CD8-positive, alpha-beta memory T cell (primary cell): Measurements from ENCODE around the gene ISM2. TPM values are rescaled to one million over a fixed set of nuclear protein-coding genes. Genes with fewer than 3 reads are reported as not detected.

Experiments used
- CTCF ChIA-PET: fragments of 350-600 bp; sonication (Branson Sonifier 250); formaldehyde crosslinking; loops from one replicate; lab custom pipeline; 2021; ENCODE audit warnings: antibody characterized with exemption; lab: Charles Lee
- POLR2A ChIA-PET: fragments of 350-600 bp; sonication (Branson Sonifier 250); formaldehyde crosslinking; loops from one replicate; lab custom pipeline; 2021; ENCODE audit warnings: antibody characterized with exemption; lab: Charles Lee
- DNase-seq, 5 donors: peaks; one replicate each; pipeline versions ENCODE4 v3.0.0 to v3.0.0-alpha.2; 2020 to 2022; ENCODE audit warnings: mixed read lengths in 1 of 5
- H3K27ac ChIP-seq: one replicate; pipeline ENCODE4 v1.7.0; 2013; ENCODE audit warnings: low read depth, mild to moderate bottlenecking, low read length, moderate library complexity
- H3K27me3 ChIP-seq: 2 replicates; pipeline ENCODE4 v1.7.0; 2013; ENCODE audit warnings: low read length, mild to moderate bottlenecking; ENCODE audit not compliant: insufficient read depth, poor library complexity, severe bottlenecking
- H3K36me3 ChIP-seq: 2 replicates; pipeline ENCODE4 v1.7.0; 2013; ENCODE audit warnings: mild to moderate bottlenecking, low read length, moderate library complexity; ENCODE audit not compliant: insufficient read depth
- H3K4me1 ChIP-seq: 2 replicates; pipeline ENCODE4 v1.7.0; 2013; ENCODE audit warnings: mild to moderate bottlenecking, low read length, moderate library complexity; ENCODE audit not compliant: insufficient read depth
- H3K4me3 ChIP-seq: 2 replicates; pipeline ENCODE4 v1.7.0; 2013; ENCODE audit warnings: mild to moderate bottlenecking, low read length
- H3K9me3 ChIP-seq: 2 replicates; pipeline ENCODE4 v1.7.0; 2013; ENCODE audit warnings: mild to moderate bottlenecking, low read length
- H3K27ac Mint-ChIP-seq, 8 donors: one replicate each; pipeline ENCODE4 v1.8.0; 2020 to 2021; ENCODE audit warnings: mixed read lengths in 8 of 8, mild to moderate bottlenecking in 6 of 8, inconsistent platforms in 3 of 8, moderate library complexity in 3 of 8
- H3K27me3 Mint-ChIP-seq, 2 donors: one replicate each; pipeline ENCODE4 v1.8.0; 2020 to 2021; ENCODE audit warnings: mixed read lengths in 2 of 2, mild to moderate bottlenecking in 1 of 2, moderate library complexity in 1 of 2
- H3K36me3 Mint-ChIP-seq, 3 donors: one replicate each; pipeline ENCODE4 v1.8.0; 2020 to 2021; ENCODE audit warnings: mixed read lengths in 3 of 3, inconsistent platforms in 1 of 3, mild to moderate bottlenecking in 1 of 3
- H3K4me1 Mint-ChIP-seq, 3 donors: one replicate each; pipeline ENCODE4 v1.8.0; 2020 to 2021; ENCODE audit warnings: mixed read lengths in 3 of 3, inconsistent platforms in 1 of 3, mild to moderate bottlenecking in 1 of 3
- H3K4me3 Mint-ChIP-seq, 7 donors: one replicate each; pipeline ENCODE4 v1.8.0; 2020 to 2021; ENCODE audit warnings: mixed read lengths in 7 of 7, mild to moderate bottlenecking in 6 of 7, moderate library complexity in 4 of 7, inconsistent platforms in 2 of 7
- H3K9me3 Mint-ChIP-seq, 5 donors: one replicate each; pipeline ENCODE4 v1.8.0; 2020 to 2022; ENCODE audit warnings: mixed read lengths in 5 of 5, mild to moderate bottlenecking in 3 of 5, moderate library complexity in 2 of 5, inconsistent platforms in 1 of 5
- polyA plus RNA-seq: library from polyadenylated mRNA; unstranded; fragments of 300-500 nt; fragmentation: Illumina TruSeq; gene quantifications from one replicate; pipeline ENCODE4 v1.2.3, GENCODE V29; 2021
- total RNA-seq, 2 experiments: library from RNA; stranded (reverse); gene quantifications; one replicate each; pipeline ENCODE4 v1.2.3, GENCODE V29; 2021

The ISM2 gene
- total and polyA plus RNA-seq, 3 experiments from 2014 or later, result not detected

DNA sequence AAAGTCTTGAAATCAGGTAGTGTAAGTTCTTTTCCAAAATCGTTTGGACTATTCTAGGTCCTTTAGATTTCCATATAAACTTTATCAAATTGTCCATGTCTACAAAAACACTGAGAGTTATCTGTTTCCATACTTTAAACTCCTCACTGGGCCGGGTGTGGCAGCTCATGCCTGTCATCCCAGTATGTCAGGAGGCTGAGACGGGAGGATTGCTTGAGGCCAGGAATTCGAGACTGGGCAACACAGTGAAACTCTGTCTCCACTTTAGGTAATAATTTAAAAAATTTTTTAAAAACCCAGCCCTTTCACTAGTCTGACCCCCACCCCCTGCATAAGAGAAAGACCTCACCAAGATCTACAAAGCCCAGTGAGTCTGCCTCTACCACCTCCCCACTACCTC, 6.4 kb upstream of the ISM2 start:
- Mint-ChIP-seq H3K36me3 (peaks cover 18 to 30% (median 28%) of the 10 kb centered on the region in 3 donors), H3K27ac (peak overlapping the region in 1 of 8 donors; percentile 38), H3K4me1 (peaks cover 0 to 2% (median 0%) of the 10 kb centered on the region in 3 donors), H3K4me3 (no peak overlapping the region), H3K27me3 (peaks cover 5 to 11% of the 10 kb centered on the region in 2 donors), H3K9me3 (peaks cover 0 to 12% (median 8%) of the 10 kb centered on the region in 5 donors)
- ChIA-PET POLR2A (interaction anchor here (0.6 kb wide), 1 partner anchor 26 kb away, joined by 6 read pairs; no protein-coding TSS in a partner anchor), CTCF (no interaction called here)
- H3K4me1 ChIP-seq, result no peaks in the 10 kb centered on the region
- H3K4me3 ChIP-seq, result no peak overlapping the region
- no peaks in the 10 kb centered on the region for H3K9me3 ChIP-seq
- no peak overlapping the region for H3K27ac ChIP-seq
- DNase-seq, result no peak
- no peaks in the 10 kb centered on the region for H3K27me3 ChIP-seq
- no peaks in the 10 kb centered on the region for H3K36me3 ChIP-seq

DNA sequence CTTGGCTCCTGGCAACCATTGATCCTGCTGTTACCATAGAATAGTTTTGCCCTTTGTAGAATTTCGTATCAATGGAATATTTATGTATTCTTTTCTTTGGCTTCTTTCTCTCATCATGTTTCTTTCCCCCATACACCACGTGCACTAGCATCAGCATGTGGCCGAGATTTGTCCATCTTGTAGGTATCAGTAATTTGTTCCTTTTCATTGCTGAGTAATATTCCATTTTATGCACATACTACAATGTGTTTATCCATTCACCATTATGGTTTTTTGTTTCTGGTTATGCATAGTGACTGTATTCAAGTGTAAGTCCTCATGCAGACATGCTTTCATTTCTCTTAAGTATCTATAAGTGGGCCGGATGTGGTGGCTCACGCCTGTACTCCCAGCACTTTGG, 4.5 kb upstream of the ISM2 start:
- peaks cover 10 to 23% (median 13%) of the 10 kb centered on the region in 3 donors for H3K36me3 Mint-ChIP-seq
- Histone ChIP-seq H3K27ac (no peak overlapping the region), H3K4me3 (no peak overlapping the region), H3K4me1 (peaks cover 2% of the 10 kb centered on the region), H3K36me3 (no peaks in the 10 kb centered on the region), H3K9me3 (no peaks in the 10 kb centered on the region), H3K27me3 (peaks cover under 1% of the 10 kb centered on the region)
- H3K9me3 Mint-ChIP-seq, result peaks cover 0 to 12% (median 8%) of the 10 kb centered on the region in 5 donors
- CTCF ChIA-PET, result no interaction called here
- H3K27me3 Mint-ChIP-seq, result peaks cover 12 to 15% of the 10 kb centered on the region in 2 donors
- no peak overlapping the region for H3K4me3 Mint-ChIP-seq
- POLR2A ChIA-PET, result no interaction called here
- DNase-seq, result no peak
- peak overlapping the region in 1 of 8 donors; percentile 47 for H3K27ac Mint-ChIP-seq
- peaks cover under 1 to 8% (median 2%) of the 10 kb centered on the region in 3 donors for H3K4me1 Mint-ChIP-seq

DNA sequence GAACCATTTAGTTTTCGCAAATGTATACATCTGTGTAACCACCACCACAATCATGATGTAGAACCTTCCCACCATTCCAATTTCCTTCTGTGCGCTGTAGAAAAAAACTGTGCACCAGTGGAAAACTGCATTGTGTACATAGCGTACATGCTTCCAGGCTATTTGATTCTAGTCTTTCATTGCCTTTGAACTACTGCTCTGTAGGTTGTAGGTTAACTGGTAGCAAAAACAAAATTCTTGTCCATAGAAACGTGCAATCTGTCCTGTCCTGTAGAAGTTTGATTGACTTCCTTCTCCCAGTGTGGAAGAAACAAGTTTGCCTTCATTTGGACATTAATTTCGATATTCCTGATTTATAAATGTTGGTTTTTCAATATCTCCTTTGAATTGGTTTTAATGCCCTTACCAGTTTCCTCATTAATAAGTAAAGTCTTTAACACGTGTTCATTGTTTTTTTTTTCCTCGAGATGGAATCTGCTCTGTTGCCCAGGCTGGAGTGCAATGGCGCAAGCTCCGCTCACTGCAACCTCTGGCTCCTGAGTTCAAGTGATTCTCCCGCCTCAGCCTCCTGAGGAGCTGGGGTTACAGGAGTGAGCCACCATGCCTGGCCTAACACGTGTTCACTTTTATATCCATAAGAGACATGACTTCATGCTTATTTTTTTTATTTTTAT, 3.6 kb upstream of the ISM2 start:
- peaks cover 7% of the 10 kb centered on the region for H3K4me1 ChIP-seq
- DNase-seq, result no peak
- CTCF ChIA-PET, result no interaction called here
- peaks cover 18% of the 10 kb centered on the region in 2 donors for H3K27me3 Mint-ChIP-seq
- no peak overlapping the region for H3K27ac Mint-ChIP-seq
- H3K27me3 ChIP-seq, result peaks cover 6% of the 10 kb centered on the region
- H3K27ac ChIP-seq, result no peak overlapping the region
- no peak overlapping the region for H3K4me3 ChIP-seq
- no peaks in the 10 kb centered on the region for H3K9me3 ChIP-seq
- H3K36me3 ChIP-seq, result no peaks in the 10 kb centered on the region
- peak overlapping the region in 1 of 7 donors; percentile 62 for H3K4me3 Mint-ChIP-seq
- H3K9me3 Mint-ChIP-seq, result peaks cover 0 to 12% (median 8%) of the 10 kb centered on the region in 5 donors
- H3K36me3 Mint-ChIP-seq, result peaks cover 4 to 19% (median 7%) of the 10 kb centered on the region in 3 donors
- peaks cover 5 to 12% (median 5%) of the 10 kb centered on the region in 3 donors for H3K4me1 Mint-ChIP-seq
- POLR2A ChIA-PET, result no interaction called here

DNA sequence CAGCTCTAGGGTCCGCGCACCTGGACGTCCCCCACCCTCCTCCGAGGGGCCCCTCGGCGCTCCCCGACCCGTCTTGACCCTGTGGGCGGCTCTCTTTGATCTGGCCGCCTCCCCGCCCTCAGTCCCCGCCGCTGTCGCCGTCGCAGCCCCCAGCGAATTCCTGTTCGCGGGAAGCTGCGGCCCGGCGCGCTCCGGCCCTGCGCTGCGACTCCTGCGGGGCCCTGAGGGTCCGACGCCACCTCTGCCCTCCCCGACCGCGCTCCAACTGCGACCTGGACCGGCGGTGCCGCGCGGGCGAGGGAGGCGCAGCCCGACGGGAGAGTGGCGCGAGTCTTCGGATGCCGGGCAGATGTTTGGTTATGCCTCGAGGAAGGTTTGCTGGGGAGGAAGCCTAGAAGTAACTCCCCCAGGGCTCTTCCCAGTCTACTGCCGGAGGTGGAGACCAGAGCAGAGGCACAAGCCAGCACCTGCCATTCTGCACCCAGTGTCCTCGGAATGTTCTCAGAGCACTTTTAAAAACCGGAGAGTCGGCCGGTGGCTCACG, 440 bp upstream of the ISM2 start:
- peak overlapping the region; percentile 37 to 89 (median 71) for H3K4me3 Mint-ChIP-seq
- no peaks in the 10 kb centered on the region for H3K9me3 ChIP-seq
- no peak overlapping the region for H3K4me3 ChIP-seq
- ChIA-PET CTCF (no interaction called here), POLR2A (no interaction called here)
- H3K27ac ChIP-seq, result no peak overlapping the region
- H3K9me3 Mint-ChIP-seq, result peaks cover 0 to 6% (median 3%) of the 10 kb centered on the region in 5 donors
- peaks cover 7% of the 10 kb centered on the region for H3K4me1 ChIP-seq
- H3K36me3 Mint-ChIP-seq, result peaks cover 0 to 6% (median 5%) of the 10 kb centered on the region in 3 donors
- H3K27ac Mint-ChIP-seq, result no peak overlapping the region
- H3K36me3 ChIP-seq, result no peaks in the 10 kb centered on the region
- peaks cover 26 to 30% of the 10 kb centered on the region in 2 donors for H3K27me3 Mint-ChIP-seq
- H3K4me1 Mint-ChIP-seq, result peaks cover 5 to 12% (median 5%) of the 10 kb centered on the region in 3 donors
- H3K27me3 ChIP-seq, result peaks cover 6% of the 10 kb centered on the region
- DNase-seq, result no peak

DNA sequence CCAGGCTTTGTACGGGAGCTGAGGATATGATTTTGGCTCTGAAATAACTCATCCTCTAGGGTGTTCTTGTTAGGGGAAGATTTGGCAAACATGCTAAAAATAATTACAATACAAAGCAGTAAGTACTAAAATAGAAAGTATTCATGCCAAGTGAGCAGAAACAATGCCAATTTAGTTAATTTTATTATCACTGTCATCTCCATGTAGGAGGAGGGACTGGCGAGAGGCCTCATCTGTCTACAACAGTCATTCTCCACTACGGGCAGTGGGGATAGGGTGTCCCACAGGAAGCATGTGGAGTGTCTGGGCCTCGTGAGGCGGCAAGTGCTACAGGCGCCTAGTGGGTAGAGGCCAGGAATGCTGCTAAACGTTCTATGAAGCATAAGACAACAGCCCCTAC, 3.3 kb downstream of the ISM2 start:
- no peak overlapping the region for H3K27ac Mint-ChIP-seq
- Histone ChIP-seq H3K4me1 (peaks cover 7% of the 10 kb centered on the region), H3K27me3 (peaks cover 6% of the 10 kb centered on the region), H3K4me3 (no peak overlapping the region), H3K36me3 (no peaks in the 10 kb centered on the region), H3K27ac (no peak overlapping the region), H3K9me3 (no peaks in the 10 kb centered on the region)
- peaks cover 17 to 28% of the 10 kb centered on the region in 2 donors for H3K27me3 Mint-ChIP-seq
- peak overlapping the region in 1 of 7 donors; percentile 59 for H3K4me3 Mint-ChIP-seq
- ChIA-PET POLR2A (no interaction called here), CTCF (no interaction called here)
- H3K4me1 Mint-ChIP-seq, result peaks cover 4 to 12% (median 5%) of the 10 kb centered on the region in 3 donors
- H3K9me3 Mint-ChIP-seq, result no peaks in the 10 kb centered on the region
- no peak for DNase-seq
- no peaks in the 10 kb centered on the region for H3K36me3 Mint-ChIP-seq

DNA sequence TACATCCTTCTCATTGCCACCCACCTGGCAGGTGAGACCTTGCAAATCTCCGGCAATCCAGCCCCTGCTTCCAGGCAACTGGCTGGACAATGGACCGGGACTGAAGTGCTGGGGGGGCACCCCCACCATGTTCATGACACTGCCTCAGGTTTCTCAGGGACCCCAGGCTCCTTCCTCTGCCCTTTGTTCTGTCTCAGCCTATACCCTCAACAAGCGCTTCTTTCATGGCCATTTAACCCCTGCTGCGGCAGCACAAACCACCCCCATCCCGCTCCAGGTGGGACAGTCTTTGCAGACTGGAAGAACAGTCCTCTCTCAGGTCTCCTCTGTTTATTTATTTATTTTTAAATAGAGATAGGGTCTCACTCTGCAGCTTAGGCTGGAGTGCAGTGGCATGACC, 7.6 kb downstream of the ISM2 start:
- H3K4me3 Mint-ChIP-seq, result no peak overlapping the region
- no peak overlapping the region for H3K4me3 ChIP-seq
- peaks cover 5 to 9% of the 10 kb centered on the region in 2 donors for H3K27me3 Mint-ChIP-seq
- H3K27ac ChIP-seq, result no peak overlapping the region
- no peaks in the 10 kb centered on the region for H3K4me1 ChIP-seq
- CTCF ChIA-PET, result no interaction called here
- H3K4me1 Mint-ChIP-seq, result no peaks in the 10 kb centered on the region
- H3K27me3 ChIP-seq, result no peaks in the 10 kb centered on the region
- no peaks in the 10 kb centered on the region for H3K36me3 ChIP-seq
- no peaks in the 10 kb centered on the region for H3K9me3 Mint-ChIP-seq
- no peak for DNase-seq
- no peak overlapping the region for H3K27ac Mint-ChIP-seq
- H3K36me3 Mint-ChIP-seq, result no peaks in the 10 kb centered on the region
- POLR2A ChIA-PET, result no interaction called here
- H3K9me3 ChIP-seq, result no peaks in the 10 kb centered on the region

DNA sequence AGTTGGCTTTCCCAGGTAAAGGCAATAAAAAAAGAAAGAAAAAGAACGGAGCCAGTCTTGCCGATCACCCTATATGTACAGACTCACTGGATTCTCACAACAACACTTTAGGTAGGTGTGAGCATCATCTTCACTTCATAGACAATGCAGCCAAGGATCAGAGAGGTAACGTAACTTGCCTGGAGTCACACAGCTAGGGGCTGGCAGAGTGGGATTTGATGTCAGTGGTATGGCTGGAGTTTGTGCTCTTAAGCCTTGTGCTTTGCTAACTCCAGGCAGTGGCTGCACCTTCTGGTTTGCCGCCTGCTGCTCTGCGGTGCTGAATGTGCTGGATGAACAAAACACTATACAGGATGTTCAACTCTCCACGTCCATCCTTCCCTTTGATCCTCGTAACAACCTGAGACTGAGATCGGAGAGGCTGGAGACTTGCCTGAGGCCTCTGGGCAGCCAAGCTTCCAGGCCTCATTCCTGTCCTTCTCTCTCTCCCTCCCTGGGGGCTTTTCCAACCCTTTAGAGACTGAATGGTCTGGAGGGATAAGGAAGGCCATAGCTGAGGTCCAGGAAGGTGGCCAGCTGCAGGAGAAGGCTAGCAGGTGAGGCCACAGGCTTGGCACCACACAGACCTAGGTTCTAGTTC, 8.1 kb downstream of the ISM2 start:
- no peaks in the 10 kb centered on the region for H3K4me1 Mint-ChIP-seq
- no peaks in the 10 kb centered on the region for H3K36me3 Mint-ChIP-seq
- no peak overlapping the region for H3K4me3 ChIP-seq
- H3K27ac Mint-ChIP-seq, result no peak overlapping the region
- no peaks in the 10 kb centered on the region for H3K27me3 ChIP-seq
- no peaks in the 10 kb centered on the region for H3K36me3 ChIP-seq
- H3K4me1 ChIP-seq, result no peaks in the 10 kb centered on the region
- CTCF ChIA-PET, result no interaction called here
- H3K27ac ChIP-seq, result no peak overlapping the region
- no peak overlapping the region for H3K4me3 Mint-ChIP-seq
- POLR2A ChIA-PET, result no interaction called here
- H3K9me3 ChIP-seq, result no peaks in the 10 kb centered on the region
- peaks cover under 1 to 5% of the 10 kb centered on the region in 2 donors for H3K27me3 Mint-ChIP-seq
- no peaks in the 10 kb centered on the region for H3K9me3 Mint-ChIP-seq
- no peak for DNase-seq

DNA sequence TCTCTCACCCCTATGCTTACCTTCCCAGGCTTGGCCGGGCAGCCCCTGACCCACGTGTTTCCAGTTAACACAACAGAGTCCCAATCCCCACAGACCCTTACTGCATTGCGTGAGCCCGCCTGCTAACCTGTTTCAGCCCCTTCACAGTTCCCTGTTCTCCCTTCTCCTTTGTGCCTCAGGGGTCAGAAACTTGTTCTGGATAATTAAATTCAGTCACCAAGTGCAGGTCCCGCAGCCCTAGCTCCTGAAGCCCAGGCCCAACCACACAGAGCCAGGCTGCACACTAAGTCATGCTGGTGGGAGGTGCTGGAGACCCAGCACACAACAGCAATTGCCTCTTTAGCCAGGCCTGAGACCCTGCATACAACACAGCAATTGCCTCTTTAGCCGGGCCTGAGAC, 9.6 kb downstream of the ISM2 start:
- DNase-seq, result no peak
- H3K4me3 Mint-ChIP-seq, result no peak overlapping the region
- no peaks in the 10 kb centered on the region for H3K4me1 Mint-ChIP-seq
- Histone ChIP-seq H3K27me3 (no peaks in the 10 kb centered on the region), H3K27ac (no peak overlapping the region), H3K36me3 (no peaks in the 10 kb centered on the region), H3K4me3 (no peak overlapping the region), H3K4me1 (no peaks in the 10 kb centered on the region), H3K9me3 (no peaks in the 10 kb centered on the region)
- CTCF ChIA-PET, result no interaction called here
- H3K9me3 Mint-ChIP-seq, result no peaks in the 10 kb centered on the region
- H3K27me3 Mint-ChIP-seq, result no peaks in the 10 kb centered on the region
- POLR2A ChIA-PET, result no interaction called here
- no peaks in the 10 kb centered on the region for H3K36me3 Mint-ChIP-seq
- peak overlapping the region in 1 of 8 donors; percentile 36 for H3K27ac Mint-ChIP-seq
